Esophagus (tissue), 2 donors: ENCODE measurements around the gene SIRT5. TPM values are rescaled to one million over a fixed set of nuclear protein-coding genes. Genes with fewer than 3 reads are reported as not detected.

Experiments used
- H3K27ac ChIP-seq, 2 donors: one replicate each; pipeline ENCODE4 v1.5.1; 2013; ENCODE audit warnings: low read depth in 2 of 2, mild to moderate bottlenecking in 2 of 2, inconsistent platforms in 1 of 2, low read length in 1 of 2, moderate library complexity in 1 of 2
- H3K27me3 ChIP-seq, 2 donors: one replicate each; pipeline ENCODE4 v1.6.1; 2013; ENCODE audit warnings: low read length in 2 of 2, control low read depth in 1 of 2, mild to moderate bottlenecking in 1 of 2; ENCODE audit not compliant: insufficient read depth in 2 of 2, control insufficient read depth in 1 of 2
- H3K36me3 ChIP-seq, 2 donors: one replicate each; pipeline ENCODE4 v1.6.1; 2013; ENCODE audit warnings: low read length in 1 of 2; ENCODE audit not compliant: control insufficient read depth in 2 of 2, insufficient read depth in 2 of 2
- H3K4me1 ChIP-seq, 2 donors: one replicate each; pipeline ENCODE4 v1.6.1; 2013; ENCODE audit warnings: low read length in 1 of 2; ENCODE audit not compliant: control insufficient read depth in 2 of 2, insufficient read depth in 2 of 2
- H3K4me3 ChIP-seq, 2 donors: one replicate each; pipeline ENCODE4 v1.5.1; 2013; ENCODE audit warnings: low read length in 2 of 2, mild to moderate bottlenecking in 2 of 2, low read depth in 1 of 2, moderate library complexity in 1 of 2
- H3K9me3 ChIP-seq, 2 donors: one replicate each; pipeline ENCODE4 v1.6.1; 2013; ENCODE audit warnings: mild to moderate bottlenecking in 2 of 2, low read depth in 1 of 2, low read length in 1 of 2, moderate library complexity in 1 of 2; ENCODE audit not compliant: control insufficient read depth in 2 of 2, insufficient read depth in 1 of 2
- WGBS, 2 donors: extraction: QIAGEN DNeasy Blood & Tissue Kit; methylation state at CpG; one replicate each; pipeline ENCODE4 v1.1.7; 2013; 5-methylcytosine and 5-hydroxymethylcytosine counted together
- polyA plus RNA-seq, 2 donors: library from polyadenylated mRNA; stranded (reverse); fragments of 200-250 nt; gene quantifications; one replicate each; pipeline ENCODE4 v1.2.3, GENCODE V29; 2013
- donor health status: healthy with polysubstance abuse.
- donor health status: Bipolar disorder and iron deficiency.

Gene SIRT5
- polyA plus RNA-seq, 2 donors: 3.6 to 5.5 TPM

DNA sequence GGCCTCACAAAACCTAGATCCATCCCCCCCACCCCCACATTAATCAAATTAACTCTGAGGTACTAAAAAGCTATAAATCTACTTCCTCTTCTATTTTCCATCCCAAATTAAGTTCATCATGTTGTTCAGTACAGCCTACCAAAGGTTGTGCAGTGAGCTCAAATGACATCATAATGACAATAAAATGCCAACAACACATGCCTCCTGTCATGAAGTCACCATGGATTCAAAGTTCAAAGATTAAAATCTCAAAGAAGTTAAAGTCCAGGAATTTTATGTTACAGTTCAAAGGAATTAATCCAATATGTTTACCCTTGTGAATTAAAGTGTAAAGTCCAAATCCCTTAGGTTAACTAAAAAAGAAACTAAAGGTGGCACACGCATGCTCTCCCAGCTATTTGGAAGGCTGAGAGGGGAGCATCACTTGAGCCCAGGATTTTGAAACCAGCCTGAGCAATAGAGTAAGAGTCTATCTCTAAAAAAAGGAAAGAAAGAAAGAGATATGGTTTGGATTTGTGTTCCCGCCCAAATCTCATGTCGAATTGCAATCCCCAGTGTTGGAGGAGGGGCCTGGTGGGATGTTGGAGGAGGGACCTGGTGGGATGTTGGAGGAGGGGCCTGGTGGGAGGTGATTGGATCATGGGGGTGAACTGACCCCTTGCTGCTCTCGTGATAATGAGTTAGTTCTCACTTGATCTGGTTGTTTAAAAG lies 25.7 kb upstream of the SIRT5 start:
- no peaks in the 10 kb centered on the region for H3K36me3 ChIP-seq
- WGBS, 2 donors: 74 to 81% methylated on average over 4 of the region's 4 CpGs
- no peaks in the 10 kb centered on the region for H3K27me3 ChIP-seq
- H3K4me3 ChIP-seq: no peak overlapping the region
- no peaks in the 10 kb centered on the region for H3K9me3 ChIP-seq
- H3K4me1 ChIP-seq: no peaks in the 10 kb centered on the region
- no peak overlapping the region for H3K27ac ChIP-seq

DNA sequence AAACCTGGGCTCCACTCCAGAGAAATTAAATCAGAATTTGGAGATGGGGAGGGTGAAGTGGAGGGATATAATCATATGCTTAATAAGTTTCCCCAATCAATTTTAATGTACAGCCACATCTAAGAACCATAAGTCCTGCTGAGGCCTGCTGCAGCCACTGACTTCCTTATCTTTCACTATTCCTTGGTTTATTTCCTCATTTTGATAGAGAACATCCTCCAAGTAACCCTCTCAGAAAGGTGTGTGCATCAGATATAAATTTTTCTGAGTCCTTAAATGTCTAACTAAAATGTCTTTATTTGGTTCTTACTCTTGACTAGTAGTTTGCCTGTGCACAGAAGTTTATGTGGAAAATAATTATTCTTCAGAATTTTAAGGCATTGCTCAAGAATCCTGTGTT lies 23.7 kb upstream of the SIRT5 start:
- Histone ChIP-seq H3K4me1 (no peaks in the 10 kb centered on the region), H3K36me3 (no peaks in the 10 kb centered on the region), H3K9me3 (no peaks in the 10 kb centered on the region), H3K27ac (no peak overlapping the region), H3K4me3 (no peak overlapping the region), H3K27me3 (no peaks in the 10 kb centered on the region)

DNA sequence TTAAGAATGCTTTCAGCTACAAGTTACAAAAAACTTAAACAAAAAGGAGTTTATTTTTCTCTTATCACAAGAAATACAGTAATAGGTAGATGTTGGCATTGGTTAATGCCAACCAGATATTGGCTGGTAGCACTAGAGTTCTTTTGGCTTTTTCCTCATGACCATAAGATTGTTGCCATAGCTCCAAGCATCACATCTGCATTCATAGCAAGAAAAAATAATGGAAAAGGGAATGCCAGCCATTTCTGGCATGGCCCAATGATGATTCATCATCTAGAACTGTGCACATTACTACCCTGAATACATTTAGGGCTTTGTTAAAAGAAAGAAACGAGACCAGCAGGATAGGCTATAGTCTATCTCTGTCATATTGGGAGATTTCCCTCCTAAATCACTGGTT lies 20.8 kb upstream of the SIRT5 start:
- Histone ChIP-seq H3K27ac (no peak overlapping the region), H3K4me1 (peaks cover 0 to under 1% of the 10 kb centered on the region in 2 donors), H3K4me3 (no peak overlapping the region), H3K36me3 (no peaks in the 10 kb centered on the region), H3K27me3 (no peaks in the 10 kb centered on the region), H3K9me3 (no peaks in the 10 kb centered on the region)
- WGBS, 2 donors: 63 to 69% methylated on average over 1 of the region's 1 CpG

DNA sequence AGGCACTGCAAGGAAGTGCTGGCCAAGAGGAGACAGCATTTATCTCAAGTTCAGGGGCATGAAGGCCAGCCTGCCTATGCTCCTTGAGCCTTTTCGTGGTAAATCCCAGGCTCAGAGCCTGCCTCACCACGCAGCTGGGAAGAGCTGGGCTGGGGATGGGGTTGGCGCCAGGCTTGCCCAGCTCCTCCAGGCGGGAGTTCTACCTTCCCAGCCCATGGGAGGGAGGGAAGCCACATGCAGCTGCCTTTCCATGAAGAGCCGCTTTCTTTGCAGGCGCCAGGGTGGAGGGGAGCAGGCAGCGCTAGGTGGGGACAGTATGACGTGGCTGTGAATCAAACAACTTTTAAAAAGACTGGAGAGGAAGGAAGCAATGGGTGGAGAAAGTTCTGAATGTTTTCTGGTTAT lies 19.5 kb upstream of the SIRT5 start:
- 51 to 54% methylated on average over 8 of the region's 8 CpGs for WGBS, 2 donors
- no peak overlapping the region for H3K4me3 ChIP-seq
- no peaks in the 10 kb centered on the region for H3K36me3 ChIP-seq
- no peaks in the 10 kb centered on the region for H3K9me3 ChIP-seq
- H3K27ac ChIP-seq: no peak overlapping the region
- peaks cover 0 to 2% of the 10 kb centered on the region in 2 donors for H3K4me1 ChIP-seq
- no peaks in the 10 kb centered on the region for H3K27me3 ChIP-seq

DNA sequence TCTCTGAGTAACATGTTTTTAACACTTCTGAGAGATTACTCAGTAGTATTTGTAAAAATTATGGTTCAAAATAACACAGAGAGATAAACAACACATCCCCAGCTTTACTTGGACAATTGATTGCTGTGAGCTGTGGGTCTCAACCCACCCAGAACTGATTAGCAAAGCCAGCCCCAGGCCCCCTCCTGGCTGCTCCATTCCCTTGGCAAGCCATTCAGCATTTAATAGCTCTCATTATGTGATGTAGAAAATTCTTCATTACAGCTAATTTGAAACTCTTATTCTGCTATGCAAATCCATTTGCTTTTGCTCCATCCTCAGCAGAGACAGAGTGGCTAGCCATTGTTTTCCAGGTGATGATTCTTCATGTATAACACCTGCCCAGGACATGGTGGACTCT lies 16.6 kb upstream of the SIRT5 start:
- no peak overlapping the region for H3K4me3 ChIP-seq
- no peaks in the 10 kb centered on the region for H3K9me3 ChIP-seq
- peaks cover 0 to 2% of the 10 kb centered on the region in 2 donors for H3K4me1 ChIP-seq
- no peaks in the 10 kb centered on the region for H3K27me3 ChIP-seq
- no peak overlapping the region for H3K27ac ChIP-seq
- no peaks in the 10 kb centered on the region for H3K36me3 ChIP-seq

DNA sequence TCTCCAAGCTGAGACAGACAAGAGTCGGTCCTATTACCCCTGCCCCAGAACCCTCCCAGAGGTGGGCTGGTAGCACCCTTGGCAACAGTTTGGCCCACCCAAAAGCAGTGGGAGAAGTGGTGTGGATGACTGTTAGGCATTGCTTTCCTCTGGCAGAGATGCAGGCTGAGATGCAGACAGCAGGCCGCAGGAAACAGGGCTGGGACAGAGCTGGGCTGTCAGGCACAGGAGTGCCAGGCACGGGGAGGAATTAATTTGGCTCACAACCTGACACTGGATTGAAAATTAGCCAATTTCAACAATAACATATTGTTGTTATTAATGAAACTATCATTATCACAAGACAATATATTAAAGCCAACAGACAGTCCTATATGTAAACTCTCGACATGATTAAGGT lies 15.7 kb upstream of the SIRT5 start:
- Histone ChIP-seq H3K36me3 (no peaks in the 10 kb centered on the region), H3K9me3 (no peaks in the 10 kb centered on the region), H3K4me1 (peaks cover 0 to 2% of the 10 kb centered on the region in 2 donors), H3K4me3 (no peak overlapping the region), H3K27me3 (no peaks in the 10 kb centered on the region), H3K27ac (no peak overlapping the region)
- 50 to 53% methylated on average over 4 of the region's 4 CpGs for WGBS, 2 donors

DNA sequence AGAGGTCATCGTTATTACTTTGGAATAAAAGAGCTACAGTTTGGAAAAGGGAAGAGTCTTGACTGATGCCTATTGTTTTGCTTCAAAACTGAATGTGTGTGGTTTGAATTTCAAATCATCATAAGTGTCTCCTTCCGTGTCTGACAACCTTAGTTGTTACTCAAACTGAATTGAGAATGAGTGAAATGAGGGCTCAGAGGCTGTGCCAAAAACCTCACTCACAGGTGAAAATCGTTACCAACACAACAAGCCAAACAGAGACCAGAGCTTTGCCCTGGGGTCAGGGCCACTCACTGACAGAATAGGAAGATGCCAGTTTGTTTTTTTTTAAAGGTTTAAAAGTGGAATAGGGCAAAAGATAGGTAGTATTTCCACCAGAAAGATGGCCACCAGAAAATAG lies 15.2 kb upstream of the SIRT5 start:
- Histone ChIP-seq H3K27ac (no peak overlapping the region), H3K36me3 (no peaks in the 10 kb centered on the region), H3K4me3 (no peak overlapping the region), H3K9me3 (no peaks in the 10 kb centered on the region), H3K4me1 (peaks cover 0 to 2% of the 10 kb centered on the region in 2 donors), H3K27me3 (no peaks in the 10 kb centered on the region)
- WGBS, 2 donors: 28 to 35% methylated on average over 3 of the region's 3 CpGs

DNA sequence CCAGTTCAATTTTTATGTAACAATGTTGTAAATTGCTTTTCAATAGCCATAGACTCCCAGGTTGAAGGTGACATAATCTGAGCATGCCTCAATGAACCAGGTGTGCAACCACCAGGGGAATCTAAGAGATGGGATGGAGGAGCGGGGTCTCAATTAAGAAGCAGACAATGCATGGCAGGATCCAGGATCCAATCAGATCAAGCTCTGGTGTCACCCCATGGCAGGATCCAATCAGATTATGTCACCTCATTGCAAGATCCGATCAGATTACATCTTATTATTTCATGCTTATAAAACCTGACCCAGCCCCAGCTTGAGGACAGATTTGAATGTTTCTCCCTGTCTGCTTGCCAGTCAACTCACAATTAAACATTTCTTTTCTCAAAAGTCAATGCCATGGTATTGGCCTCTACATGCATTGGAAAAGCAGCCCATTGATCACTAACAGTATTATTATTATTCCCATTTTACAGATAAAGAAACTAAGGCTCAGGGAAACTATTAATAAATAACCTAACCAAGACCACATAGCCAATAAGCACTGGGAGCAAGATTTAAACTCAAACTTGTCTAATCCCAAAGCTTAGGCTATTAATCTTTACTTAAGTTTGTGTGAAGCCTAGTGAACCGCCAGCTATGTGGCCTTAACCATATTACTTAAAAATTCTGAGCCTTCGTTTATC lies 14.3 kb upstream of the SIRT5 start:
- H3K4me1 ChIP-seq: peaks cover 0 to 2% of the 10 kb centered on the region in 2 donors
- H3K4me3 ChIP-seq: no peak overlapping the region
- WGBS, 2 donors: 92 to 93% methylated on average over 4 of the region's 4 CpGs
- no peak overlapping the region for H3K27ac ChIP-seq
- no peaks in the 10 kb centered on the region for H3K9me3 ChIP-seq
- no peaks in the 10 kb centered on the region for H3K36me3 ChIP-seq
- H3K27me3 ChIP-seq: no peaks in the 10 kb centered on the region

DNA sequence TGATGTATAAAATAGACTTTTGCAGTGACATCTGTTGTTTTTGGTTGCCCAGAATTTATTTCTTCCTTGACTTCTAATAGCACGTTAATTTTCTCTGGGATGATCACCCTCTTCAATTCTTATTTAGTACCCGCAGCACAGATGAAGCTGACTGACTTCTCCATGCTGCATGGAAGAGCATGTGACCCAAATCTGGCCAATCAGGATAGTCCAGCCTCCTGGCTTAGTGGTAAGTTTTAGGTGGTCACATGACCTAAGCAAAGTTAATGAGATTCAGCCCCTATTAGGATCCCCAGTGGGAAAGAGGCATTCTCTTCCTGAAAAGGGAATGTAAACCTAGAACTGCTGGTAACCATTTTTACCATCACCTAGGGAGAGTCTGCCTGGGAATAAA lies 13.8 kb upstream of the SIRT5 start:
- no peak overlapping the region for H3K4me3 ChIP-seq
- 91 to 96% methylated on average over 2 of the region's 2 CpGs for WGBS, 2 donors
- no peak overlapping the region for H3K27ac ChIP-seq
- H3K27me3 ChIP-seq: no peaks in the 10 kb centered on the region
- H3K4me1 ChIP-seq: peaks cover 0 to 2% of the 10 kb centered on the region in 2 donors
- H3K9me3 ChIP-seq: no peaks in the 10 kb centered on the region
- H3K36me3 ChIP-seq: no peaks in the 10 kb centered on the region
